PC-9 (cell line): Measurements from ENCODE around the gene SCYGR8. TPM values are rescaled to one million over a fixed set of nuclear protein-coding genes. Genes with fewer than 3 reads are reported as not detected.

Source experiments
- BruUV-seq: library from RNA; stranded (reverse); fragments of 400-500 nt; replicated peaks from 2 replicates; lab custom pipeline; 2021; lab: Mats Ljungman, UMichigan
- CTCF ChIA-PET: fragments of 300-600 bp; sonication (Branson Sonifier 250); formaldehyde crosslinking; loops from one replicate; lab custom pipeline; 2022; ENCODE audit warnings: antibody characterized with exemption; lab: Charles Lee
- POLR2A ChIA-PET: fragments of 300-600 bp; sonication (Branson Sonifier 250); formaldehyde crosslinking; loops from one replicate; lab custom pipeline; 2022; ENCODE audit warnings: antibody characterized with exemption; ENCODE audit not compliant: unreplicated experiment; lab: Charles Lee
- DNase-seq, 2 experiments: peaks; one replicate each; pipeline versions ENCODE4 v3.0.0 to v3.0.0-alpha.2; 2015 to 2022; ENCODE audit warnings: mixed read lengths in 1 of 2
- H2AFZ ChIP-seq: fragments of 200-600 bp; sonication (generic); 2 replicates; pipeline ENCODE4 v1.8.1; 2017; ENCODE audit warnings: antibody characterized with exemption
- H3F3A ChIP-seq: fragments of 200-600 bp; sonication (generic); 2 replicates; pipeline ENCODE4 v1.8.1; 2017; ENCODE audit warnings: antibody characterized with exemption, mild to moderate bottlenecking, low read depth; ENCODE audit not compliant: insufficient read depth
- H3K27ac ChIP-seq: fragments of 200-600 bp; sonication (generic); 2 replicates; pipeline ENCODE4 v1.6.1; 2016; ENCODE audit warnings: mixed run types
- H3K27me3 ChIP-seq: fragments of 200-600 bp; sonication (generic); 2 replicates; pipeline ENCODE4 v1.6.1; 2016; ENCODE audit warnings: low read depth, mixed run types; ENCODE audit not compliant: insufficient read depth
- H3K36me3 ChIP-seq: fragments of 200-600 bp; sonication (generic); 2 replicates; pipeline ENCODE4 v1.6.1; 2016; ENCODE audit warnings: low read depth, mixed run types
- H3K4me1 ChIP-seq: fragments of 200-600 bp; sonication (generic); replicated peaks from 2 replicates; pipeline ENCODE4 v1.6.1; 2016; ENCODE audit warnings: mixed run types; ENCODE audit not compliant: insufficient read depth
- H3K4me2 ChIP-seq: fragments of 200-600 bp; sonication (generic); 2 replicates; pipeline ENCODE4 v1.6.1; 2017; ENCODE audit warnings: mixed run types
- H3K4me3 ChIP-seq: fragments of 200-600 bp; sonication (generic); 2 replicates; pipeline ENCODE4 v1.6.1; 2016; ENCODE audit warnings: mixed run types
- H3K79me2 ChIP-seq: fragments of 200-600 bp; sonication (generic); 2 replicates; pipeline ENCODE4 v1.6.1; 2017; ENCODE audit warnings: low read depth, mixed run types
- H3K9me2 ChIP-seq: fragments of 200-600 bp; sonication (generic); 2 replicates; pipeline ENCODE4 v1.8.1; 2017; ENCODE audit warnings: mild to moderate bottlenecking; ENCODE audit not compliant: insufficient read depth
- H3K9me3 ChIP-seq: fragments of 200-600 bp; sonication (generic); 2 replicates; pipeline ENCODE4 v1.8.1; 2016; ENCODE audit warnings: low read depth; ENCODE audit not compliant: insufficient read depth
- H4K20me1 ChIP-seq: fragments of 200-600 bp; sonication (generic); 2 replicates; pipeline ENCODE4 v1.8.1; 2017; ENCODE audit not compliant: insufficient read depth
- EZH2 ChIP-seq: fragments of 200-600 bp; sonication (generic); IDR thresholded peaks from 2 replicates; pipeline ENCODE4 v1.8.0; 2017; ENCODE audit warnings: antibody characterized with exemption, low read depth
- intact Hi-C: fragments of 100-400 bp; cut with micrococcal nuclease; formaldehyde crosslinking; loops from one replicate; pipeline ENCODE4 v1.10.0; 2022; ENCODE audit not compliant: unreplicated experiment
- total RNA-seq: library from RNA; stranded (reverse); gene quantifications from 2 replicates; pipeline ENCODE4 v1.2.3, GENCODE V29; 2021
- TF ChIP-seq, protein P1 (sequence below): fragments of 200-600 bp; sonication (generic); conservative IDR thresholded peaks from 2 replicates; pipeline ENCODE4 v1.6.1; 2017; ENCODE audit warnings: mixed run types, antibody characterized with exemption, mild to moderate bottlenecking, moderate library complexity

Gene SCYGR8
- total RNA-seq, 1 experiment from 2014 or later: not detected

GRCh38 chr2:227793148-227793712, 47.5 kb downstream of the SCYGR8 start:
- Histone ChIP-seq H4K20me1 (no peaks in the 10 kb centered on the region), H3K9me3 (no peaks in the 10 kb centered on the region), H2AFZ (no peak overlapping the region), H3K36me3 (no peaks in the 10 kb centered on the region), H3K4me3 (no peak overlapping the region), H3K79me2 (no peaks in the 10 kb centered on the region), H3K4me2 (no peak overlapping the region), H3K27me3 (no peaks in the 10 kb centered on the region), H3K9me2 (no peaks in the 10 kb centered on the region), H3F3A (0 out of 2 replicates have a peak, but pooled peaks cover 8% of the 10 kb centered on the region), H3K27ac (no peak overlapping the region), H3K4me1 (peaks cover 10% of the 10 kb centered on the region; the same call in 1 of the 2 replicates)
- POLR2A ChIA-PET: no interaction called here
- no peak for DNase-seq
- CTCF ChIA-PET: no interaction called here
- TF ChIP-seq, protein P1, sequence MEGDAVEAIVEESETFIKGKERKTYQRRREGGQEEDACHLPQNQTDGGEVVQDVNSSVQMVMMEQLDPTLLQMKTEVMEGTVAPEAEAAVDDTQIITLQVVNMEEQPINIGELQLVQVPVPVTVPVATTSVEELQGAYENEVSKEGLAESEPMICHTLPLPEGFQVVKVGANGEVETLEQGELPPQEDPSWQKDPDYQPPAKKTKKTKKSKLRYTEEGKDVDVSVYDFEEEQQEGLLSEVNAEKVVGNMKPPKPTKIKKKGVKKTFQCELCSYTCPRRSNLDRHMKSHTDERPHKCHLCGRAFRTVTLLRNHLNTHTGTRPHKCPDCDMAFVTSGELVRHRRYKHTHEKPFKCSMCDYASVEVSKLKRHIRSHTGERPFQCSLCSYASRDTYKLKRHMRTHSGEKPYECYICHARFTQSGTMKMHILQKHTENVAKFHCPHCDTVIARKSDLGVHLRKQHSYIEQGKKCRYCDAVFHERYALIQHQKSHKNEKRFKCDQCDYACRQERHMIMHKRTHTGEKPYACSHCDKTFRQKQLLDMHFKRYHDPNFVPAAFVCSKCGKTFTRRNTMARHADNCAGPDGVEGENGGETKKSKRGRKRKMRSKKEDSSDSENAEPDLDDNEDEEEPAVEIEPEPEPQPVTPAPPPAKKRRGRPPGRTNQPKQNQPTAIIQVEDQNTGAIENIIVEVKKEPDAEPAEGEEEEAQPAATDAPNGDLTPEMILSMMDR: no peak
- no peak for TF ChIP-seq EZH2
- no TSS peak for BruUV-seq
- intact Hi-C loops: no loop called here

Other genes starting within 250 kb of the SCYGR8 start
- gene SCYGR2, start 147.0 kb upstream of the SCYGR8 start, total RNA-seq: not detected in 2 replicates
- not detected in 2 replicates for gene SCYGR3, start 131.1 kb upstream of the SCYGR8 start, total RNA-seq
- gene SCYGR4, start 128.4 kb upstream of the SCYGR8 start, total RNA-seq: not detected in 2 replicates
- not detected in 2 replicates for gene SCYGR5, start 79.1 kb upstream of the SCYGR8 start, total RNA-seq
- gene SLC19A3, start 27.9 kb upstream of the SCYGR8 start, total RNA-seq: 4.3 and 4.5 TPM in 2 replicates
- not detected in 2 replicates for gene SCYGR6, start 21.1 kb upstream of the SCYGR8 start, total RNA-seq
- not detected in 2 replicates for gene SCYGR7, start 17.6 kb upstream of the SCYGR8 start, total RNA-seq
- not detected in 2 replicates for gene CCL20, start 67.9 kb downstream of the SCYGR8 start, total RNA-seq
- gene DAW1, start 125.7 kb downstream of the SCYGR8 start, total RNA-seq: 1.8 and 2.8 TPM in 2 replicates